GM18520 (cell line): ENCODE measurements around the gene CCDC201.
"Not testable (repeated sequence)": the region's sequence is repeated elsewhere in the genome, so short reads cannot be mapped to it uniquely, and the experiment has no call there.

ENCODE experiments used
- ATAC-seq: cut with Tn5 transposase; IDR thresholded peaks from one replicate; pipeline ENCODE4 v1.9.1; 2021; ENCODE audit not compliant: unreplicated experiment

Gene CCDC201

GRCh38 chr7:45817913-45818312, 55.0 kb downstream of the CCDC201 start:
- ATAC-seq, result not testable (repeated sequence)

DNA sequence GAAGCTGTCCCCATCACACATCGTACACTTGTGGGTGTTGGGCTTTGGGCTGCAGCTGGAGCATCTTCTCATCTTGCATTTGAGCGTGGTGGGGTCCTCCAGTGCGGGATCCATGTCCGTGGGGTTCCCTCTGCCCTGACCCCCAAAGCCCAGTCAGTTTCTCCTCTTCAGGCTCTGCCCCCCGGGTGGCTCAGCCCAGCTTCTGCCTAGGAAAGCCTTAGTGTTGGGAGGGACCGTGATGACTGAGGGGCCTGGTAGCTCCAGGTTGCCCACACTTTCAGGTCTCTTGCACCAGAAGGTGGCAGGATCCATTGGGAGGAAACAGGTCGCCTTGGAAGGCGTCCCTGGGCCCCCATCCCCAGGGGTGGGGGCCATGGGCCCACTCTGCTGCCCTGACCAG, 55.9 kb downstream of the CCDC201 start:
- not testable (repeated sequence) for ATAC-seq

DNA sequence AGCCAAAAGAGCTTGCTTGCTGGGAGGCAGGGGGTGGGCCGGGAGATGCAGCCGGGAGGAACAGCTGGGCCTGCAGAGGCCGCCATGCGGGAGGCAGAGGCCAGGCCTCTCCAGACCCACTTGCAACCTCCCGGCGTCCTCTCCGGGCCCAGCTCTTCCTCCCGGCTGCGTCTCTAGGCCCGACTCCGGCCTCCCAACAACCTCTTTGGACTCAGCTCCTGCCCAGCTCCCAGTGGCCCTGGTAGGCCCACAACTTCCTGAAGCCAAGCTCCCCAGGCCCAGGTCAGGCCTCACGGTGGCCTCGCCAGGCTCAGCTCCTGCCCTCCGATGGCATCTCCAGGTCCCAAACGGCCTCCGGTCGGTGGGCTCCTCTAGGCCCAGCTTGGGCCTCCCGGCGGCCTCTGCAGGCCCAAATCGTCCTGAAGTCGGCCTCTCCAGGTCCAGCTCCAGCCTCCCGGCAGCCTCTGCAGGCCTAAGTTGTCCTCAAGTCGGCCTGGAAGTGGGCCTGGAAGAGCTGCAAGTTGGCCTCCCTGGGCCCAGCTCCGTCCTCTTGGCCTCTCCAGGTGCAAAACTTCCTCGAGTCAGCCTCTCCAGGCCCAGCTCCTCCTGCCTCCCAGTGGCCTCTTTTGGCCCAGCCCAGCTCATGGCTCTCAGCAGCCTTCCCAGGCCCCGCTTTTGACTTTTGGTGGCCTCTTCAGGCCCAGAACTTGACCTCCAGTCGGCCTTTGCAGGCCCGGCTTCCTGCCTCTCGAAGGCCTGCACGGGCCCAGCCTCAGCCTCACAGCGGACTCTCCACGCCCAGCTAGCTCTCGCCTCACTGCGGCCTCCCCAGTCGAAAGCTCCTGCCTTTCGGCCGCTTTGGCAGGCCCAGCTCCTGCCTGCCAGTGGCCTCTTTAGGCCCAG, 58.4 kb downstream of the CCDC201 start:
- not testable (repeated sequence) for ATAC-seq

DNA sequence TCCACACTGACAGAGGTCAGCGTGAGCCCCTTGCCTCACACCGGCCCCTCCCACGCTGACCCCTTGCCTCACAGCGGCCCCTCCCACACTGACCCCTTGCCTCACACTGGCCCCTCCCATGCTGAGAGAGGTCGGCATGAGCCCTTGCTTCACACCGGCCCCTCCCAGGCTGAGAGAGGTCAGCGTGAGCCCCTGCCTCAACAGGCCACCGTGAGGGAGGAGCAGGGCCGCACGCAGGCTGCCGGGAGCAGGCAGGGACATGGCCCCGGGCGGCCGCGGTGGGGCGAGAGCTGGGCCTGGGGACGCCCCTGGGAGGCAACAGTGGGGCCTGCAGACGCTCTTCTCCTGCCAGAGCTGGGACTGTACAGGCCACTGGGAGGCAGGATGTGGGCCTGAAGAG, 59.1 kb downstream of the CCDC201 start:
- not testable (repeated sequence) for ATAC-seq

DNA sequence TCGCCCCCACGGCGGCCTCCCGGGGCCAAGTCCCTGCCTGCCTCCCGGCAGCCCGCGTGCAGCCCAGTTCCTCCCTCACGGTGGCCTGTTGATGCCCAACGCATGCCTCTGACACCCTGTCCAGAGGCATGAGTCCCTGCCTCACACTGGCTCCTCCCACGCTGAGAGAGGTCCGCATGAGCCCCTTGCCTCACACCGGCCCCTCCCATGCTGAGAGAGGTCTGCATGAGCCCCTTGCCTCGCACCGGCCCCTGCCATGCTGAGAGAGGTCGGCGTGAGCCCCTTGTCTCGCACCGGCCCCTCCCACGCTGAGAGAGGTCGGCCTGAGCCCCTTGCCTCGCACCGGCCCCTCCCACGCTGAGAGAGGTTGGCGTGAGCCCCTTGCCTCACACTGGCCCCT, 59.9 kb downstream of the CCDC201 start:
- ATAC-seq, result no peak

GRCh38 chr7:45811652-45812234, 61.1 kb downstream of the CCDC201 start:
- ATAC-seq, result not testable (repeated sequence)

- not testable (repeated sequence) for ATAC-seq
Observed at GRCh38 chr7:45810451-45811005, 62.4 kb downstream of the CCDC201 start.
